GDM1 (cell line): Measurements from ENCODE around the gene STAT3.
"Not testable (repeated sequence)": the region's sequence is repeated elsewhere in the genome, so short reads cannot be mapped to it uniquely, and the experiment has no call there.

ENCODE experiments used
- DNase-seq: peaks from one replicate; lab custom pipeline; 2025; lab: John Stamatoyannopoulos, UW

STAT3 gene

GRCh38 chr17:42297775-42298174, 90.5 kb downstream of the STAT3 start:
- DNase-seq = not testable (repeated sequence)

GRCh38 chr17:42296012-42296411, 92.2 kb downstream of the STAT3 start:
- DNase-seq = no peak

GRCh38 chr17:42294469-42295398, 93.5 kb downstream of the STAT3 start:
- DNase-seq = no peak

- no peak for DNase-seq
Measured at GRCh38 chr17:42291129-42291528, 97.1 kb downstream of the STAT3 start.

- DNase-seq = no peak
Measured at GRCh38 chr17:42290577-42290976, 97.7 kb downstream of the STAT3 start.

DNA sequence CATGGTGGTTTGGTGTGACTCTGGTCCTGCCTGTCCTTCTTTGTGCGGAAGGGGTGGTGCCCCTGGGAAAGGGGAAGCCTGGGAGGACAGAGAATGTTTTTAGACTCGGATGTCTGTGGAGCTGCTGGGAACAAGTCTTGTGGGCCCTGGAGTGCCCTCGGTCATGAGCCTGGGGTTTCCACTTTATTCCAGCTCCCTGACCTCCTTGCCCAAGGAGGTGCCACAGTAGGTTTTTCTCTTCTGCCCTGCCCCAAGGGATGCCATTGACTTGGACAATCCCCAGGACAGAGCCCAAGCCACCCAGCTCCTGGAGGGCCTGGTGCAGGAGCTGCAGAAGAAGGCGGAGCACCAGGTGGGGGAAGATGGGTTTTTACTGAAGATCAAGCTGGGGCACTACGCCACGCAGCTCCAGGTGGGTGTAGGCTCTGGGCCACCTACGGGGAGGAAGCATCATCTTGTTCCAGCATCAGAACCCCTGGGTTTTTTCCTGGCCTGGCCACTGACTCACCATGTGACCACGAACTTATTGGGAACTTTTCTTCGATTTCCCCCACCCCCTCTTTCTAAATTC, 98.5 kb downstream of the STAT3 start:
- peak; percentile 42 for DNase-seq

GRCh38 chr17:42288803-42289610, 99.2 kb downstream of the STAT3 start:
- DNase-seq = peak; percentile 57

GRCh38 chr17:42287977-42288802, 100.1 kb downstream of the STAT3 start, which contains the start of gene STAT5A:
STAT5A (plus strand) TSS chr17:42288498; CDS start chr17:42289412, 914 bp downstream.
- DNase-seq = peak; percentile 82

DNA sequence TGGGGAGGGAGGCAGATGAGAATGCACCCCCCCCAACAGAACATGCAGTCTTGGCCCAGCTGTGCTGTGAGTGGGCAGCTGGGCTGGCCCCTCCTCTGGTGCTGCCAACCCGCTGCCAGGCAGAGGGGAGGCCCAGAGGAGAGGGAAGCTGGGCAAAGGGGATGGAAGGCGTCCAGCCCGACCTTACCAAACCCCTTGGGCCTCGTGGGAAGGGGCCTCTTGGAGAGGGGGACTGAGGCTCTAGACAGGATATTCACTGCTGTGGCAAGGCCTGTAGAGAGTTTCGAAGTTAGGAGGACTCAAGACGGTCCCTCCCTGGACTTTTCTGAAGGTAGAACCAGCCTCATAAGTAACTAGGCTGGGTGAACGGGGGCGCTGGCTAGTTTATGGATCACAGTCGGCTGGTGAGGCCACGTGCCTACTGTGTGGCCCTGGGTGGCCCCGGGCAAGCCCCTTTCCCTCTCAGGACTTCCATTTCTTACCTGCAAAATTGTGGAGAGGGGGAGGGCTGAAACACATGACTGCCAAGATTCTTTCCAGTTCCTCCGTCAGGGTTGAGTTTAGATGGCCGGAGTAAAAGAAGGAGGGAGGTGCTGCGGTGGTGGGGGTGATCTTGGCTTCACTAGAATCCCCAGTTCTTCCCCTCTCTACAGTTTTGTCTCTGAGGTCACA, 100.8 kb downstream of the STAT3 start:
- DNase-seq = peak; percentile 60

GRCh38 chr17:42286411-42287221, 101.6 kb downstream of the STAT3 start:
- no peak for DNase-seq

- no peak for DNase-seq
Measured at GRCh38 chr17:42285346-42286050, 102.7 kb downstream of the STAT3 start.

DNA sequence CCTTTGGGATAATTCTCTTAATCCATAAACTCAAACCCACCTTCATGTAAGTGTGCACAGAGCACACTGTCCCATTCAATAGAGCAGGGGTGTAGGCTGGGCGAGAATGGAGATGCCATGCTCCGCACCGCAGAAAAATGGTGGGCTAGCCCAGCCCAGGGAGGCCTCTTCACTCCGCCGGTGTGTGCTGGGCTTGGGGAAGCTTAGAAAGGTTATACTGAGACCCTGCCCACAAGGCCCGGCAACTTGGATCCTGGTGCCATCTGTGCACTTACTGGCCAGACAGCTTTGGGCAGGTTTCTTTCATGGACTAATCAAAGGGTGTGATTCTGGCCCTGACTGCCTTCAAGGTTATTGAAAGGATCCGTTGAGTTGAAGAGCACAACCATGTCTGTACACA, 103.7 kb downstream of the STAT3 start:
- DNase-seq = no peak

DNA sequence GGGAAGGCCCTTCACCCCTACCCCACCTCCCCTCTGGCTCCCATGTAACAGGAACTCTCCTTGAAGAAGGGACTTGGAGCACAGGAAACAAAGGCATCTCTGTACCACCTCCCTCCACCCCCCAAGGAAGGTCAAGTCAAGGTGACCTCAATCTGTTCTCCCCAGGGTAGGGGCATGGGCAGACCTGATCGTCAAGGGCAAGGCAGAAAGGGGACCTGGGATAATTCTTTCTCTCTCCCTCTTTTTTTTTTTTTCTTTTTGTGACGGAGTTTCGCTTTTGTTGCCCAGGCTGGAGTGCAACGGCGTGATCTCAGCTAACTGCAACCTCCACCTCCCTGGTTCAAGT, 104.2 kb downstream of the STAT3 start:
- DNase-seq = no peak

GRCh38 chr17:42283241-42284023, 104.8 kb downstream of the STAT3 start:
- no peak for DNase-seq

DNA sequence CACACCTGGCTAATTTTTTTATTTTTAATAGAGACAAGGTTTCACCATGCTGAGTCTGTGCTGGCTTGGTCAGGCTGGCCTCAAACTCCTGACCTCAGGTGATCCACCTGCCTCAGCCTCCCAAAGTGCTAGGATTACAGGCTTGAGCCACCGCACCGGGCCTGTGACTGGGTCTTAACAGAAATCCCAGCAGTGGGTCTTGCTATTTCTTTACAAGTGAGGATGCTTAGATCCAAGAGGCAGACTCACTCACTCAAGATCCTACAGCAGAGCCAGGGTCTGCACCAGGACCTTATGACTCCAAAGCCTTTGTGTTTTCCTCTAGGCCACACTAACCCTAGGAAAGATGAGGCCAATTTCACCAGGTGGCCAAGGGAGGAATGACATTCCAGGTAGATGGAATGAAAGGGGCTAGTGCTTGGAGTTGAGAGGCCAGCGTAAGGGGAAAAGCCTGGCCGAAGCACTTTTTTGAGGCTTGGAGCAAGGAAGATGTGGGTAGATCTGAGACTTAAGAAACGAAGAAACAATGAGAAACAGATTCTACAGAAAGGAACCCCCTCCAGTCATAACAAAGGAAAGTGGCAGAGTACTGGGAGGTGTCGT, 105.7 kb downstream of the STAT3 start:
- DNase-seq = no peak

- no peak for DNase-seq
Measured at GRCh38 chr17:42281571-42282096, 106.6 kb downstream of the STAT3 start.

GRCh38 chr17:42279776-42280630, 108.2 kb downstream of the STAT3 start:
- no peak for DNase-seq
